Measurements from ENCODE around the gene INPP5E. TPM values are rescaled to one million over a fixed set of nuclear protein-coding genes. Genes with fewer than 3 reads are reported as not detected.
A peak's percentile ranks its signal among the peaks of the same experiment; 100 is the strongest.

The INPP5E gene
- total RNA-seq, 1 donor, result 12.5 TPM

DNA sequence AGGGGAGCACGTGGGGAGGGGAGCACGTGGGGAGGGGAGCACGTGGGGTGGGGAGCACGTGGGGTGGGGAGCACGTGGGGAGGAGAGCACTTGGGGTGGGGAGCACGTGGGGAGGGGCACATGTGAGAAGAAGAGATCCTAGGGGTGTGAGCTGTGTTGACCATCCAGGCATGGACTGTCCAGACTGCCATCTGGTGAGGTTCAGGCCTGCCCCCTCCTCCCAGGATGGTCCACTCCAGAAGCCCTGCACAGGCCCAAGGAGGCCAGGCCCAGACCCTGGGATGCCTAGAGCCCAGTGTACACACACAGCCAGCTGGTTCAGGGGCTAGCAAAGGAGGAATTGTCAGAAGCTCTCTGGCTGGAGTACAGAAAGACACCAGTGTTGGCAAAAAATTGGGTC, 42.0 kb downstream of the INPP5E start:
- TF ChIP-seq, protein P1, sequence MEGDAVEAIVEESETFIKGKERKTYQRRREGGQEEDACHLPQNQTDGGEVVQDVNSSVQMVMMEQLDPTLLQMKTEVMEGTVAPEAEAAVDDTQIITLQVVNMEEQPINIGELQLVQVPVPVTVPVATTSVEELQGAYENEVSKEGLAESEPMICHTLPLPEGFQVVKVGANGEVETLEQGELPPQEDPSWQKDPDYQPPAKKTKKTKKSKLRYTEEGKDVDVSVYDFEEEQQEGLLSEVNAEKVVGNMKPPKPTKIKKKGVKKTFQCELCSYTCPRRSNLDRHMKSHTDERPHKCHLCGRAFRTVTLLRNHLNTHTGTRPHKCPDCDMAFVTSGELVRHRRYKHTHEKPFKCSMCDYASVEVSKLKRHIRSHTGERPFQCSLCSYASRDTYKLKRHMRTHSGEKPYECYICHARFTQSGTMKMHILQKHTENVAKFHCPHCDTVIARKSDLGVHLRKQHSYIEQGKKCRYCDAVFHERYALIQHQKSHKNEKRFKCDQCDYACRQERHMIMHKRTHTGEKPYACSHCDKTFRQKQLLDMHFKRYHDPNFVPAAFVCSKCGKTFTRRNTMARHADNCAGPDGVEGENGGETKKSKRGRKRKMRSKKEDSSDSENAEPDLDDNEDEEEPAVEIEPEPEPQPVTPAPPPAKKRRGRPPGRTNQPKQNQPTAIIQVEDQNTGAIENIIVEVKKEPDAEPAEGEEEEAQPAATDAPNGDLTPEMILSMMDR (IDR thresholded peaks at IDR 0.05; ENCODE audit: insufficient read depth, low read length), result no peak
- H3K4me3 ChIP-seq (ENCODE audit: low read depth, low read length), result no peak overlapping the region
- no peak for DNase-seq (ENCODE audit: low read depth)

DNA sequence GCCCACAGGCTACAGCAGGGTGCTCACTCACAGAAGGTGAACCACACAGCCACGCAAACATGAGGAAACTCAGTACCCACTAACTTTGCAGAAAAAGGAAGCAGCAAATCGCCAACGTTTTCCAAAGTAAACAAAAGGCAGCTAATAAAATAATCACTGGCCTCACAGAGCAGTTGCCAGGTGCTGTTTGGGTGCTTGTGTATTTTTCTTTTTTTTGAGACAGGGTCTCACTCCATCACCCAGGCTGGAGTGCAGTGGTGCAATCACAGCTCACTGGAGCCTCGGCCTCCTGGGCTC, 43.5 kb downstream of the INPP5E start:
- no peak for DNase-seq (ENCODE audit: low read depth)

GRCh38 chr9:136395345-136396218, 44.1 kb downstream of the INPP5E start:
- no peak for DNase-seq (ENCODE audit: low read depth)
- H3K4me3 ChIP-seq (ENCODE audit: low read depth, low read length), result no peak overlapping the region
- TF ChIP-seq, protein P1 (IDR thresholded peaks at IDR 0.05; ENCODE audit: insufficient read depth, low read length), result no peak

More for the DNA sequence above, 43.5 kb downstream of the INPP5E start:
- no peak overlapping the region for H3K4me3 ChIP-seq (ENCODE audit: low read depth, low read length)
- TF ChIP-seq, protein P1 (IDR thresholded peaks at IDR 0.05; ENCODE audit: insufficient read depth, low read length), result no peak

DNA sequence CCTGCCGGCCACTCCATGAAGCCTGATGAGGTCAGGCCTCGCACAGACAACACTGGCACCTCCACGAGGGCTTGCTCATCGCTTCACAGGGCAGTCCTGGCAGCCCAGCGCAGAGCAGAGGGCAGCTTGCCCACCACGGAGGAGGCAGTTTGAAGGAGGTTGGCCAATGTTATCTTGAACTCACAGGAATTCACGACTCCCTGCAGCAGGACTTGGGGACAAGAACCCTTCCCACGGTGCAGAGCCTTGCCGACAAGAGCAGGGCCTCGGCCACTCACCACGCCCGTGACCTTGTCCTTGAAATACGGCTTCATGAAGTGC, 44.7 kb downstream of the INPP5E start:
- no peak overlapping the region for H3K4me3 ChIP-seq (ENCODE audit: low read depth, low read length)
- no peak for DNase-seq (ENCODE audit: low read depth)
- TF ChIP-seq, protein P1 (IDR thresholded peaks at IDR 0.05; ENCODE audit: insufficient read depth, low read length), result no peak

GRCh38 chr9:136394312-136395019, 45.2 kb downstream of the INPP5E start:
- TF ChIP-seq, protein P1 (IDR thresholded peaks at IDR 0.05; ENCODE audit: insufficient read depth, low read length), result peak; percentile 24
- DNase-seq (ENCODE audit: low read depth), result peak; percentile 86
- no peak overlapping the region for H3K4me3 ChIP-seq (ENCODE audit: low read depth, low read length)

- no peak overlapping the region for H3K4me3 ChIP-seq (ENCODE audit: low read depth, low read length)
- TF ChIP-seq, protein P1 (IDR thresholded peaks at IDR 0.05; ENCODE audit: insufficient read depth, low read length), result no peak
- DNase-seq (ENCODE audit: low read depth), result no peak
These were observed 46.1 kb downstream of the INPP5E start for GRCh38 chr9:136393531-136393930.
